AG10803 (cell line): ENCODE data around the gene HDAC9.

Source experiments
- DNase-seq: peaks from one replicate; pipeline ENCODE4 v3.0.0; 2010; ENCODE audit warnings: low read depth
- H3K4me3 ChIP-seq: 2 replicates; pipeline ENCODE4 v1.5.1; 2011; ENCODE audit warnings: mild to moderate bottlenecking, low read length, control low read depth
- TF ChIP-seq, protein P1 (sequence below): conservative IDR thresholded peaks from 2 replicates; pipeline ENCODE4 v1.5.1; 2011; ENCODE audit warnings: mild to moderate bottlenecking, low read length, control low read depth, inconsistent platforms

The HDAC9 gene

DNA sequence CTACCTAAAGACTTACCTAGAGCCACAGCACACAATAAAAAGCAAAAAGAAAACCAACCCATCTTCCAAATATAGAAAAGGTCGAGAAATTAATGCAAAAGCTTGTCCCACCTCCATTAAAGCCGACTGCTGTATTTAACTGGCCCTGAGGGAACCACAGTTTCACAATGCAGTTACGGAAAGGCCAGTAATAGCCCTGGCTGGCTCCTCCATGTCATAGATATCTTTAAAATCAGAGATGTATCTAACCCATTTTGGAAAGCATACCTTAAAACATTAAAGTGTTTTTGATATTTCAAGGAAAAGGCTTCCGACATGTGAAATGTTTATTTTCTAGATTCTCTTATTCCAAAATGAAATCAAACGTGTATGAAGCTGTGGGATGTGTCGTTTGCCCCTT, 23.0 kb downstream of the HDAC9 start:
- TF ChIP-seq, protein P1, sequence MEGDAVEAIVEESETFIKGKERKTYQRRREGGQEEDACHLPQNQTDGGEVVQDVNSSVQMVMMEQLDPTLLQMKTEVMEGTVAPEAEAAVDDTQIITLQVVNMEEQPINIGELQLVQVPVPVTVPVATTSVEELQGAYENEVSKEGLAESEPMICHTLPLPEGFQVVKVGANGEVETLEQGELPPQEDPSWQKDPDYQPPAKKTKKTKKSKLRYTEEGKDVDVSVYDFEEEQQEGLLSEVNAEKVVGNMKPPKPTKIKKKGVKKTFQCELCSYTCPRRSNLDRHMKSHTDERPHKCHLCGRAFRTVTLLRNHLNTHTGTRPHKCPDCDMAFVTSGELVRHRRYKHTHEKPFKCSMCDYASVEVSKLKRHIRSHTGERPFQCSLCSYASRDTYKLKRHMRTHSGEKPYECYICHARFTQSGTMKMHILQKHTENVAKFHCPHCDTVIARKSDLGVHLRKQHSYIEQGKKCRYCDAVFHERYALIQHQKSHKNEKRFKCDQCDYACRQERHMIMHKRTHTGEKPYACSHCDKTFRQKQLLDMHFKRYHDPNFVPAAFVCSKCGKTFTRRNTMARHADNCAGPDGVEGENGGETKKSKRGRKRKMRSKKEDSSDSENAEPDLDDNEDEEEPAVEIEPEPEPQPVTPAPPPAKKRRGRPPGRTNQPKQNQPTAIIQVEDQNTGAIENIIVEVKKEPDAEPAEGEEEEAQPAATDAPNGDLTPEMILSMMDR: no peak
- H3K4me3 ChIP-seq: no peak overlapping the region
- no peak for DNase-seq

DNA sequence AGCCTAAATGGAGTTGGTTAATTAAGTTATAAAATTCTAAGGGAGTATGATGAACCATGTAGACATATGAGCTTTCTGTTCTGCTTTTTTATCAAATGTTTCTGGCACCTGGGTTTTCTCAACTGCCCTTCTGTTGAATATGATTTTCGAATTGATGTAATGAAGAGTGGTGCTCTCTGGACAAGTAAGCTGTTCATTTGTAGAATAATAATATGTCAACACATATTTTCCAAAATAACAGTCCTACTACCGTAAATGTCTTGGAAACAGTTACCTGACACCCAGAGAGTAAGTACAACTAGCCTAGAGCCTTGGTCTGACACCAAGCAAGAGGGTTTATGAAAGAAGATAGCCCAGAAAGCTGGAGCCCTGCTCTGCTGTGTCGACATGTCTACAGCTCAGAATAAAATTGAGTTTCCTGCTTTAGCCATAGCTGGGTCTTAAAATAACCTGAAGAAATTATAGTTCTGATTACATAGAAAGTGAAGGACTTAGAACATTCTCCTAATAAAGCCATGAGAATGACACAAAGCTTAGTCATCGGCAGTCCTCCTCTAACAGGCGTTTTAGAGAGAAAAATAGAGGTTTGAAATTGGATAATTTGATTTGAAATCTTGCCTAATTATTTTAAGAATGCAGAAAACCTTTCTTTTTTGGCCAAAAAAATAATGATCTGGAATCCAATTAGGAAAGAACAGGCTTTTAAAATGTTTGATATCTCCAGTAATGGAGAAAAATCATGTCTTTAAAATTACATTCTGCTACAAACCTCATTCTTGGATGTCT, 25.1 kb downstream of the HDAC9 start:
- peak; percentile 71 for DNase-seq
- H3K4me3 ChIP-seq: no peak overlapping the region
- TF ChIP-seq, protein P1: no peak

DNA sequence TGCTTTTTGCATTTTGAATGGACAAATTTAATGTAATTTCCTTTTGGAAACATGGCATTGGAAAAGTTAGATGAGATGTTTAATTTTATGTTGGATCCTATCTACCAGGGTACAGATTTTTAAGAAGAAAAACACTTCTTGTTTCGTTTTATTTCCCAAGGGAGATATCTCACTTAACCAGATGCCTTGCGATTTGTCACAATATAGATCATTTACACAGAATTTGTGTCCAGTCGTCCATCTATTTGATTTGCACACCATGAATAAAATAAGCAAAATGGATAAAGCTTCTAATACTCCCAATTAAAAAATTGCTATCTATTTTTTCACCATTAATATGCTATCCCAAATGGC, 25.7 kb downstream of the HDAC9 start:
- no peak for DNase-seq
- no peak overlapping the region for H3K4me3 ChIP-seq
- TF ChIP-seq, protein P1: no peak

DNA sequence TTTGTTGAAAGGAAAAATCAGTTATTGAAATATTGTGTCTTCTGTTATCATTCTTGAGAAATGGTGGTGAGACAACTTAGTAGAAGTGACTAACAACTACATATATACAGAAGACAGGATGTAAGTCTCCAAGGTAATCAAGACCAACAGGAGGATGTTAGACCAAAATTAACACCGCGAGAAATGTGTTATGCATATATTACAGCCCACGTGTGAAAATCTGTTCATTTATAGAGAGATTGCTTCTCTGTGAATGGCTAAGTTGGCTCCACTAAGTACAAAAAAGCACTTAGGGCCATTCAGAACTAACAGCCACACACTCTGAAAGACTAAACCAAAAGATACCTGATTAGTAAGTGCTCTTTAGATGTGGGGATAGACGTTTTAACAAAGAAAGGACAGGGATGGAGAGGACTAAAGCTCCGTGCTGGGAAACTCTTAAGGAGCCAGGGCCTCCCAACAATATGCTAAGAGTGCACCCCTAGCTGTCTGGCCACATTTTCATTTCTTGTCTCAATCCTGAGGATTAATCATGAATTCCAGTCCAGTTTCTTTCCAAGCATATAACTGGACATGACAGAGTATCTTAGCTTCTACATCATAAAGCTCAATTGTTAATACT, 26.5 kb downstream of the HDAC9 start:
- H3K4me3 ChIP-seq: no peak overlapping the region
- DNase-seq: no peak
- TF ChIP-seq, protein P1: no peak

DNA sequence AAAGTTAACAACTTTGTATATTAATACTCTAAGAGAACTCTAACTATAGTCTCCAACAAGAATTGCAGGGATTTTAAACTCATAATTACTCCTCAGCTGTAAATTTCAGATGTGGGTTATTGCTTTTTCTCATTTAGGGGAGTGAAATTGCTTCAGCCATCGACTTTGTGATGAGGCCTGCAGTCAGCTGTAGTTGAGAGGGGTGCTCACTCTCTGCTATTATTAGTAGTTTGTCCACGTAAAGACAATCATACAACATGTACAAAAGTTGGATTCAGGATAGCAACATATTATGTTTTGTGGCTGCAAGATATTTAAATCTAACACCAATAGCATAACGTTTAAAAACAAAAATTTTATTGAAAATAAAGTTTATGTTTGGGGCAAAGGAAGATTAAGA, 28.7 kb downstream of the HDAC9 start:
- no peak for DNase-seq

DNA sequence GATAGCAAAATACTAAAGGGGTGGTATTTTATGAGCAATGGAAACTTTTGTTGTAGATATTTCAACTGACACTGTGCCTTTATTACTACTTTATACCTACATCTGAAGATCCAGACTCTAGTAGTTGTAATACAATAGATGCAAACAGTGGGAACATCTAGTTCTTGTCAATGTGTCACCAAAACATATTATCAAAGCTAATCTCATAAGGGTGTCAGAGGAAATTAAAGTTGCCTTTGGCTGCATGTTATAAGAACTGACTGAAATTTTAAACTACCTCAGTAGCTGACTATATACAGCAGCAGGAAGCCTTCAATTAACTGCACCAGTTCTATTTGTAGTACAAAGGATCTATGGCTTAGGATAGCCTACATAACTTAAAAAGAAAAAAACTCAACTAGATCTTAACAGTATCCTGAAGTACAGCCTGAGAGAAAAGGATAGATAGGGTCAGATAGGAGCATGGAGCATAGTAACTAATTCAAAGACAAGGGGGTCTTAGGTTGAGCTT, 30.9 kb downstream of the HDAC9 start:
- no peak overlapping the region for H3K4me3 ChIP-seq
- TF ChIP-seq, protein P1: no peak
- DNase-seq: no peak

More for the DNA sequence above, 28.7 kb downstream of the HDAC9 start:
- TF ChIP-seq, protein P1: no peak
- H3K4me3 ChIP-seq: no peak overlapping the region

DNA sequence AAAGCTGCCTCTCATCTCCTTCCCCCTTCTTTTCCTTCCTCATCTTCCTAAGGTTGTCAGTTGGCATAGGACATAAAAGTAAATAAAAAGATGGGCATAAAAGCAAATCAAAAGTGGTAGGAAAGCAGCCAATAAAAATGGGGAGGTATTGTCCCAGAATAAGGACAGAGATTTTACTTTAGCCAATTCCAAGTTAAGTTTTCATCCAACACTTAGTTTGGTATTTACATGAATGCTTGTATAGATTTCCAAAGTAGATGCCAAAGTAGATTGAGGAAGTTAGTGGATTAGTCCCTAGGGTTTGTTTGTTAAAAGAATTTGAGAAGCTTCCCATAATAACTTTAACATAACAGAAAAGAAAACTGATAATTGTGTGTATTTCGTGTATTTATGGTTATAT, 33.7 kb downstream of the HDAC9 start:
- H3K4me3 ChIP-seq: no peak overlapping the region
- no peak for DNase-seq
- TF ChIP-seq, protein P1: no peak
